SU-DHL-6 (cell line): ENCODE measurements around the gene TGOLN2.
"Not testable (repeated sequence)": the region's sequence is repeated elsewhere in the genome, so short reads cannot be mapped to it uniquely, and the experiment has no call there.

Experiments used
- H2AFZ ChIP-seq: fragments of 200-600 bp; sonication (generic); 2 replicates; pipeline ENCODE4 v1.6.1; 2014; ENCODE audit warnings: low read depth, mild to moderate bottlenecking, moderate library complexity, mixed read lengths, antibody characterized with exemption, low read length; ENCODE audit not compliant: severe bottlenecking
- H3F3A ChIP-seq: fragments of 200-600 bp; shearing (Covaris generic); 2 replicates; pipeline ENCODE4 v1.6.0; 2016; ENCODE audit warnings: antibody characterized with exemption, mild to moderate bottlenecking; ENCODE audit not compliant: insufficient read depth
- H3K27ac ChIP-seq: fragments of 200-600 bp; sonication (generic); 2 replicates; pipeline ENCODE4 v1.5.1; 2016; ENCODE audit warnings: low read depth, mild to moderate bottlenecking, low read length, moderate library complexity, mixed read lengths
- H3K27me3 ChIP-seq: fragments of 200-600 bp; sonication (generic), shearing (Covaris generic); 2 replicates; pipeline ENCODE4 v1.6.0; 2014; ENCODE audit warnings: mild to moderate bottlenecking, low read length
- H3K36me3 ChIP-seq: fragments of 200-600 bp; sonication (generic); 2 replicates; pipeline ENCODE4 v1.6.1; 2014; ENCODE audit warnings: mild to moderate bottlenecking, low read length, mixed read lengths
- H3K4me2 ChIP-seq: fragments of 300-600, 200-600 bp; shearing (Covaris generic), sonication (generic); 2 replicates; pipeline ENCODE4 v1.6.0; 2014; ENCODE audit warnings: low read length, low read depth, mild to moderate bottlenecking; ENCODE audit not compliant: poor library complexity, severe bottlenecking
- H3K4me3 ChIP-seq: fragments of 200-600 bp; sonication (generic); 2 replicates; pipeline ENCODE4 v1.5.1; 2014; ENCODE audit warnings: antibody characterized with exemption, low read length, mild to moderate bottlenecking, mixed read lengths; ENCODE audit not compliant: insufficient read depth, poor library complexity, severe bottlenecking
- H3K79me2 ChIP-seq: fragments of 200-600 bp; sonication (generic); 2 replicates; pipeline ENCODE4 v1.6.1; 2014; ENCODE audit warnings: mild to moderate bottlenecking, low read length, moderate library complexity; ENCODE audit not compliant: insufficient read depth
- H3K9ac ChIP-seq: fragments of 200-600 bp; sonication (generic); 2 replicates; pipeline ENCODE4 v1.7.0; 2014; ENCODE audit warnings: mild to moderate bottlenecking, low read length
- H3K9me2 ChIP-seq: fragments of 200-600 bp; sonication (generic); replicated peaks from 2 replicates; pipeline ENCODE4 v1.6.1; 2014; ENCODE audit warnings: low read length; ENCODE audit not compliant: insufficient read depth
- H3K9me3 ChIP-seq: fragments of 200-600 bp; sonication (generic); 2 replicates; pipeline ENCODE4 v1.6.1; 2014; ENCODE audit warnings: low read length, mixed read lengths; ENCODE audit not compliant: insufficient read depth
- H4K20me1 ChIP-seq: fragments of 200-600 bp; sonication (generic); 2 replicates; pipeline ENCODE4 v1.6.1; 2014; ENCODE audit warnings: low read depth, mild to moderate bottlenecking, antibody characterized with exemption, low read length, moderate library complexity, mixed read lengths
- CTCF ChIP-seq: fragments of 200-600 bp; sonication (generic); IDR thresholded peaks from one replicate; pipeline ENCODE4 v1.5.1; 2017; ENCODE audit warnings: antibody characterized with exemption, mild to moderate bottlenecking, low read length, moderate library complexity; ENCODE audit not compliant: insufficient read depth, poor library complexity, severe bottlenecking
- EZH2phosphoT487 ChIP-seq: fragments of 200-600 bp; sonication (generic), shearing (Covaris generic); conservative IDR thresholded peaks from 2 replicates; pipeline ENCODE4 v1.6.1; 2018; ENCODE audit warnings: mild to moderate bottlenecking, antibody characterized with exemption, low read length, moderate library complexity, mixed read lengths

The TGOLN2 gene

GRCh38 chr2:85367180-85367579 lies 39.4 kb upstream of the TGOLN2 start:
- Histone ChIP-seq H4K20me1 (no peaks in the 10 kb centered on the region), H3F3A (no peaks in the 10 kb centered on the region), H3K36me3 (peaks cover under 1% of the 10 kb centered on the region; the same call in 1 of the 2 replicates), H3K79me2 (no peaks in the 10 kb centered on the region), H3K4me2 (no peak overlapping the region), H3K27ac (no peak overlapping the region), H3K4me3 (no peak overlapping the region), H3K9ac (no peak overlapping the region), H2AFZ (no peak overlapping the region), H3K9me3 (no peaks in the 10 kb centered on the region), H3K9me2 (no peaks in the 10 kb centered on the region), H3K27me3 (no peaks in the 10 kb centered on the region)
- TF ChIP-seq CTCF (no peak), EZH2phosphoT487 (no peak)

- H3K4me3 ChIP-seq, H3K9me3 ChIP-seq, H3F3A ChIP-seq, H3K4me2 ChIP-seq, H3K36me3 ChIP-seq, H3K9me2 ChIP-seq, H3K27me3 ChIP-seq, H3K79me2 ChIP-seq, H2AFZ ChIP-seq, H3K9ac ChIP-seq, H3K27ac ChIP-seq, H4K20me1 ChIP-seq: not testable (repeated sequence)
Observed at GRCh38 chr2:85362653-85363387, 35.0 kb upstream of the TGOLN2 start.

GRCh38 chr2:85357736-85358135 lies 29.9 kb upstream of the TGOLN2 start:
- H4K20me1 ChIP-seq = no peaks in the 10 kb centered on the region
- H3K9ac ChIP-seq = no peak overlapping the region
- H3K36me3 ChIP-seq = peaks cover 2% of the 10 kb centered on the region; the same call in 1 of the 2 replicates
- TF ChIP-seq CTCF (no peak), EZH2phosphoT487 (no peak)
- H3F3A ChIP-seq = no peaks in the 10 kb centered on the region; the same call in 1 of the 2 replicates
- no peak overlapping the region for H3K4me3 ChIP-seq
- peaks cover 15% of the 10 kb centered on the region for H3K79me2 ChIP-seq
- no peak overlapping the region for H3K4me2 ChIP-seq
- H2AFZ ChIP-seq = no peak overlapping the region
- H3K9me2 ChIP-seq = no peaks in the 10 kb centered on the region
- H3K27ac ChIP-seq = no peak overlapping the region
- H3K9me3 ChIP-seq = no peaks in the 10 kb centered on the region
- H3K27me3 ChIP-seq = no peaks in the 10 kb centered on the region

GRCh38 chr2:85356186-85356585 lies 28.4 kb upstream of the TGOLN2 start:
- Histone ChIP-seq H3K27ac (no peak overlapping the region), H3K9me3 (no peaks in the 10 kb centered on the region), H3F3A (no peaks in the 10 kb centered on the region; the same call in 1 of the 2 replicates), H3K36me3 (no peaks in the 10 kb centered on the region), H2AFZ (no peak overlapping the region), H3K79me2 (peaks cover 18% of the 10 kb centered on the region), H3K27me3 (no peaks in the 10 kb centered on the region), H3K9ac (no peak overlapping the region), H3K4me3 (no peak overlapping the region), H3K9me2 (no peaks in the 10 kb centered on the region), H4K20me1 (no peaks in the 10 kb centered on the region), H3K4me2 (no peak overlapping the region)
- no peak for TF ChIP-seq CTCF
- TF ChIP-seq EZH2phosphoT487 = no peak
